Breast epithelium (tissue), 3 donors: ENCODE results near the gene ZG16B.

Experiments
- CTCF ChIP-seq, 3 donors: fragments of 450-650 bp; IDR thresholded peaks; one replicate each; pipeline ENCODE4 v1.5.1; 2016 to 2017; ENCODE audit warnings: antibody characterized with exemption in 3 of 3, mild to moderate bottlenecking in 3 of 3, moderate library complexity in 3 of 3
- POLR2A ChIP-seq: fragments of 450-650 bp; IDR thresholded peaks from one replicate; pipeline ENCODE4 v1.6.1; 2016; ENCODE audit warnings: antibody characterized with exemption, mild to moderate bottlenecking, moderate library complexity

DNA sequence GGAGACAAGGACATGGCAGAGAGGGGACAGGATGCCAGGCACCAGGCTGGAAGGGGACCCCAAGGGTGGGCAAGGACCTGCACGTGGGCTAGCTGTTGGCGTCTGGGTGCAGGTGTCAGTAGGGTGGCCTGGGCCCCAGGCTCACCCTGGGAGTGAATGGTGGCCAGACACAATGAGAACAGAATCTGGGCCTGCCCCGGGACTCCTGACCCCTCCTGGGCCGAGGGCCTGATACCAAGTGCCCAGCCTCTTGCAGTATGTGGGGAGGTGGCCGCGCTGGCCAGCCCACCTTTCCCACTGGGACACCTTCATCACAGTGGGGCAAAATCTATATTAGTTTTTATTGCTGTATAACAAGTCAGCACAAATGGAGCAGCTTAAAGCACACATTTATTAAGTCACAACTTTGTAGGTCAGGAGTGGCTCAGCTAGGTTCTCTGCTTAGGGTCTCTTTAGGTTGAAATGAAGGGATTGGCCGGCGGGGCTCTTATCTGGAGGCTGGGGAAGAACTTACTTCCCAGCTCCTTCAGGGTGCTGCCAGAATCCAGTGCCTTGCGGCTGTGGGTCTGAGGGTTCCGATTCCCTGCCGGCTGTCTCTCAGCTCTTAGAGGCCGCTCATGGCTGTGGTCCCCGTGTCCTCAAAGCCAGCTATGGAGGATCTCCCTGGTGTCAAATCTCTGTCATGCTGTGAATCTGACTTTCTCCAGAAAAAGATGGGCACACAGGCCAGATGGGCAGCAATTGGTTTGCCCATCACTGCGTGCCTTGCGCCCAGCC is 46.3 kb upstream of the ZG16B start:
- TF ChIP-seq POLR2A (no peak), CTCF (IDR thresholded peaks at IDR 0.05) (no peak)
